ENCODE data around the gene GPD1L. TPM values are rescaled to one million over a fixed set of nuclear protein-coding genes. Genes with fewer than 3 reads are reported as not detected.

Gene GPD1L
- total and polyA plus RNA-seq, 2 of the 13 experiments (the other 11 are each of a cell fraction or from before 2014, with no cell fraction given), result 4.9 to 13.7 TPM

- TF ChIP-seq ZNF276 (CRISPR knock-in tag; IDR thresholded peaks at IDR 0.05; ENCODE audit: low read depth), result peak; percentile 63; the same call in 1 of the 2 replicates
- TF ChIP-seq KDM6A (CRISPR knock-in tag; IDR thresholded peaks at IDR 0.05; ENCODE audit: low read depth), result peak; percentile 98
- TF ChIP-seq, protein P1, sequence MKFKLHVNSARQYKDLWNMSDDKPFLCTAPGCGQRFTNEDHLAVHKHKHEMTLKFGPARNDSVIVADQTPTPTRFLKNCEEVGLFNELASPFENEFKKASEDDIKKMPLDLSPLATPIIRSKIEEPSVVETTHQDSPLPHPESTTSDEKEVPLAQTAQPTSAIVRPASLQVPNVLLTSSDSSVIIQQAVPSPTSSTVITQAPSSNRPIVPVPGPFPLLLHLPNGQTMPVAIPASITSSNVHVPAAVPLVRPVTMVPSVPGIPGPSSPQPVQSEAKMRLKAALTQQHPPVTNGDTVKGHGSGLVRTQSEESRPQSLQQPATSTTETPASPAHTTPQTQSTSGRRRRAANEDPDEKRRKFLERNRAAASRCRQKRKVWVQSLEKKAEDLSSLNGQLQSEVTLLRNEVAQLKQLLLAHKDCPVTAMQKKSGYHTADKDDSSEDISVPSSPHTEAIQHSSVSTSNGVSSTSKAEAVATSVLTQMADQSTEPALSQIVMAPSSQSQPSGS (CRISPR knock-in tag; IDR thresholded peaks at IDR 0.05), result peak; percentile 92
- TF ChIP-seq RFX3 (CRISPR knock-in tag; IDR thresholded peaks at IDR 0.05), result no peak
- 0 out of 2 replicates have a peak, but pooled peaks have one; percentile 62 for TF ChIP-seq ZNF703 (CRISPR knock-in tag; IDR thresholded peaks at IDR 0.05; ENCODE audit: borderline replicate concordance)
- TF ChIP-seq BCLAF1 (IDR thresholded peaks at IDR 0.05), result no peak
- TF ChIP-seq HIVEP1 (CRISPR knock-in tag; IDR thresholded peaks at IDR 0.05), result no peak
- peak; percentile 65; the same call in 1 of the 2 replicates for TF ChIP-seq TOE1 (CRISPR knock-in tag; IDR thresholded peaks at IDR 0.05)
- peak; percentile 88 for TF ChIP-seq ZNF605 (CRISPR knock-in tag; IDR thresholded peaks at IDR 0.05)
- no peak for TF ChIP-seq ZFP36L2 (CRISPR knock-in tag; IDR thresholded peaks at IDR 0.05)
- TF ChIP-seq RXRB (CRISPR knock-in tag; IDR thresholded peaks at IDR 0.05; ENCODE audit: borderline replicate concordance), result peak; percentile 93
- no peak for TF ChIP-seq XBP1 (CRISPR knock-in tag; IDR thresholded peaks at IDR 0.05)
- peak; percentile 98 for TF ChIP-seq ZNF609 (CRISPR knock-in tag; IDR thresholded peaks at IDR 0.05; ENCODE audit: borderline replicate concordance)
- TF ChIP-seq, protein P2, sequence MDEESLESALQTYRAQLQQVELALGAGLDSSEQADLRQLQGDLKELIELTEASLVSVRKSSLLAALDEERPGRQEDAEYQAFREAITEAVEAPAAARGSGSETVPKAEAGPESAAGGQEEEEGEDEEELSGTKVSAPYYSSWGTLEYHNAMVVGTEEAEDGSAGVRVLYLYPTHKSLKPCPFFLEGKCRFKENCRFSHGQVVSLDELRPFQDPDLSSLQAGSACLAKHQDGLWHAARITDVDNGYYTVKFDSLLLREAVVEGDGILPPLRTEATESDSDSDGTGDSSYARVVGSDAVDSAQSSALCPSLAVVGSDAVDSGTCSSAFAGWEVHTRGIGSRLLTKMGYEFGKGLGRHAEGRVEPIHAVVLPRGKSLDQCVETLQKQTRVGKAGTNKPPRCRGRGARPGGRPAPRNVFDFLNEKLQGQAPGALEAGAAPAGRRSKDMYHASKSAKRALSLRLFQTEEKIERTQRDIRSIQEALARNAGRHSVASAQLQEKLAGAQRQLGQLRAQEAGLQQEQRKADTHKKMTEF (CRISPR knock-in tag; IDR thresholded peaks at IDR 0.05), result peak; percentile 99
- no peak for TF ChIP-seq FOXM1 (CRISPR knock-in tag; IDR thresholded peaks at IDR 0.05)
Measured at GRCh38 chr3:32216172-32216783, 109.9 kb downstream of the GPD1L start (continued).
